Stimulated activated naive CD4-positive, alpha-beta T cell (primary cell): Measurements from ENCODE around the gene LIX1L.

Experiments
- DNase-seq, 6 experiments: peaks; one replicate each; lab custom pipeline; 2025; lab: John Stamatoyannopoulos, UW

LIX1L gene

DNA sequence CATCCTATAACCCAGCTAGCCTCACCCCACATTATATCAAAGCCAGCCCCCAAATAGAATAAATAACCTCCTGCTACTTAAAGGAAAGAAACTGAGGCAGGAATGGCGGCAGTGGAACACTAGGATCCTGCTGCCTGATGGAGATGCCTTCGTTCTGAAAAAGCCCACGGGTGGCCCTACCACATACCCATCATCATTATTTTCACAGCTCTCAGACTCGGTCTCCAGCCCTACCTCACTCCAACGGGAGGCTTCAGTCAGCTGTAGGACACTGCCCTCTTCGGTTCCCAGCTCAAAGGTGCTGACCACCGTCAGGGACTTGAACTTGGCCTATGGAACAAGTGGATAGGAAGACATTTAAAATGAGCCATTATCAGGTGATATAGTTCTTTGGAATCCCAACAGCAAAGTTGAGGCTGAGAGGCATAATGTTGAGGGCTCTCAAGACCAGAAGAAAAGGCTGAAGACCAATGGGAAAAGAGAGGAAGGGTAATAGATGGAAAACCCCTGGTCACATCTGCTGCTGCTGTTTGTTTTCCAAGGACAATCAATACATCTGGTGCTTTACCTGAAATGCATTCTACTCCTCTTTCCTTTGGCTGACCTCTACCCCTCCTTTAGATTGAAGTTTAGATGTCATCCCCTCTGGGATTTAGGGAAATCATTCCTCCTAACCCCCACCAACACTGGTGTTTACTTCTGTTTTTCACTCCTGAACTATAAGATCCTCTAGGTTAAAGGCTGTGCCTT lies 64.3 kb downstream of the LIX1L start:
- no peak for DNase-seq

DNA sequence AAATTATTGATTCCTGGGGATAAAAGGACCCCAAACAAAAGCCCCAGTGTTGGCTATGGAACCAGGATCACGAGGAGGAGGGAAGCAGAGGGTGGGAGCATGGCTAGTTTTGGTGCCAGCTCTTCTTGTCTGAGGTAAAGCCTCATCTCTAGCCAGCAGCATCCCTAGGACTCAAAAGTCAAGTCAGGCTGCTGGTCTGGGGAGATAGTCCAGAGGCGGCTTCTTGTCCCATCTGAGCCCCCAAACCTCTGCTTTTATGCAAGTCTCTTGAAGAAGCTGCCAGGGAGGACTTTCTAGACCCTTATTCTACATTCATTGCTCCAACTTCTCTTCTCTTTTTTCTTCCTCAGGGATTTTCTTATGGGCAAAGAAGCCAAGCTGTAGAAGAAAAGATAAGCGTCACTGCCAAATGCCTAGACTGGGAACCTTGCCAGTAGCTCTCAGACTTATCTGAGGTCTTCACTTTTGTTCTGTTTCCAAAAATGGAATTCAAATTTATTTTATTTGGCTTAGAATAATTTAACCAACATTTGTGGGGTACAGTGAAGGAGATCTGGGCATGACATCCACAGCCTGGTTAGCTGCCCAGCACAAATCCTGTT lies 65.2 kb downstream of the LIX1L start:
- no peak for DNase-seq

DNA sequence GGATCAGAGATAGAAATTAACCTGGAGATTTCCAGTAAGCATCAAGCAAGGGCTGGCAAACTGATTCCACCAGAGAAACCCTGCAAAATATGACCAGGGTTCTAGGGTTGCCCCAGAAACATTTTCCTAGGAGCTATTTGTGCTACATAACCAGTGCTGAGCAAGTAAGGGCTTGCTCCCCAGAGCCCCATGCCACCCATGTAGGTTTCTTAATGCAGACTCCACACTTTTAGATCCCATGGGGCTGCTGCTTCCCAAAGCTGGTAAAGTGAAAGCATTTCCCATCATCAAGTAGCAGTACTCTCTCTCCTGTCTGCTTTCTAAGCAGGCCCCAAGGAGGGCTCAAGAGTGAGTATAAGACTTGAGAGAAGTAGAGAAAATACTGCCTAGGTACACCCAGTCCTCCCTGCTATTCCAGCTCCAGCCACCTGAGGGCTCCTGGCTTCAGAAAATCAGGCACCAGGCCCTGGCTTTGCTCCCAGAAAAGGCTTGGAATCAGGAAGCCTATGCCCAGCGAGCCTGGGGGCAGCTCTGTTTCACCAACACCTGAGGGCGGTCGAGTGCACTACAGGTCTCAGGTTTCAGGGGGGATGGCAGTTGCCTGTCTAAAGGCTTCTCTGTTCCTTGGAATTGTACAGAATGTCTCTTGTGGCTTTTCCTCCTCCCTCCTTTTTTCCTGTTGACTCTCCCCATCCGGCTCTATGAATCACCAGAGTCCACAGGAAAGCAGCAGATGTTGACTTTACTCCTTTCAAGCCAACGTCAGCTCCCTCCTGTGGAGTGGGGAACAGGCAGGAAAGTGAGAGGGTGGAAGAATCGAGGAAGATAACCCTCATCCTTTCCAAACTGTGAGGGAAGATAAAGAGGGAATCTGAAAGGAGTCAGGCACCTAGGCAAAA lies 66.0 kb downstream of the LIX1L start:
- DNase-seq, result peak in 5 of 6 experiments; percentile 8 to 42 (median 30)

DNA sequence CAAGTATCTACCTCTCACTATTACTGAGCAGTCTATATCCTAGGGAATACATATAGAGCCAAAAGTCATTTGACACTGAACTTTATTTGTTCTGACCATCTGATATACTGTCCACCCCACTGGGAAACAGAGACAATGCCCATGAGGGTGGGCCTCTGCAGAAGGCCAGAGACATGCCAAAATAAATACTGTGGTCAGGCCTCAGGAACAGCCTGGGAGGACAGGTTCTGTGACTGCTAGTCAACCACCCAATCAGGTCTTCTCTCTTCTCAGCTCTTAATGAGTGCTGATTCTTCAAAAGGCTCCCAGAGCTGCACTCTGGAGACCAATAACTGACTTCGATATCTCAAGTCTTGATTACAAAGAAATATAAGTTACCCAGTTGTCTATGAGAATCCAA lies 66.7 kb downstream of the LIX1L start:
- DNase-seq, result no peak

DNA sequence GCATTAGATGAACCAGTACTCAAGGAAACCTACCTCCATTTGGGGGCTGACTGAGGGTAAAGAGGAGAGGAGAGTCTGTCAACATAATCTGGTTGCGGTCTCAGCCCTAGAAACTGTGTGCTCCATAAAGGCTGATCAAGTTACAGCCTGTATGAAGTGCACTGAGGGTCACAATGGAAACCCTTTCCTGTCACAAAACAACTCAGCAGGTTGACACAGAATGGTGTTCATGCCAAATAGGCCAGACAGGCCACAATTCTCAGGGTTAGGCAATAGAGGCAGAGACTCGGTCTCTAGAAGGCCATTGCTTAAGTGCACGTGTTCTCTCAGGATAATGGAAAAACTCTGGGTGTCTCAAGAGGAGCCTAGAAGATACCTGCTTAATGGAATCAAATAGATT lies 68.1 kb downstream of the LIX1L start:
- no peak for DNase-seq

DNA sequence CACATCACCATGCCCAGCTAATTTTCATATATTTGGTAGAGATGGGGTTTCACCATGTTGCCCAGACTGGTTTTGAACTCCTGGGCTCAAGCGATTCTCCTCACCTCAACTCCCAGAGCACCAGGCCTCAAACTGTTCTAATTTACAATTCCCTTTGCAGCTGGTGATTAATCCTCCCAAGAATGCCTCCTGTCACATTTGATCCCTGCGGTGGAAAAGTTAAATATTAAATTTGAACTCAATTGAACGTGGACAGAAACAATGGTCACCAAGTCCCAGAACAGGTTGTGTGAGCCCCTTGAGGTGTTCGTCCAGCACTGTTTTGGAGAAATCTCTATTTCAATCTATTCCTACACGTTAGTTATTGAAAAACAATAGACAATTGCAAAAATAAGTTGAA lies 70.2 kb downstream of the LIX1L start:
- no peak for DNase-seq

DNA sequence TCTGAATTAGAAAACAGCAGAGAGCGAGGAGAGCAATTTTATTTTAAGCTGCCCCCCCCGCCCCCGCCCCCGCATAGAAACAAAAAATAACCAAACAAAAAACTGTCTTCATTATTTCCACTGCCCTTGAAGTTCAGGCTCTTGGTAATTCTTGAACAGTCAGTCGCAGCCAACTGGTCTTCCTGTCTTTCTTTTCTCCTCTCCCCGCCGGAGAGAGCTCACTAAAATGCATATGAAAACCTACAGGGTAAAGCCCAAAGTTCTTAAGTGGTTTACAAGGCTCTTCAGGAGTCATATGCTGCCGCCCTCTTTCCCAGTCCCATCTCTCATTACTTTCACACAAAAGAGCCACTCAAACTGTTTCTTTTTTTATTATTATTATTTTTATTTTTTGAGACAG lies 71.0 kb downstream of the LIX1L start:
- no peak for DNase-seq

DNA sequence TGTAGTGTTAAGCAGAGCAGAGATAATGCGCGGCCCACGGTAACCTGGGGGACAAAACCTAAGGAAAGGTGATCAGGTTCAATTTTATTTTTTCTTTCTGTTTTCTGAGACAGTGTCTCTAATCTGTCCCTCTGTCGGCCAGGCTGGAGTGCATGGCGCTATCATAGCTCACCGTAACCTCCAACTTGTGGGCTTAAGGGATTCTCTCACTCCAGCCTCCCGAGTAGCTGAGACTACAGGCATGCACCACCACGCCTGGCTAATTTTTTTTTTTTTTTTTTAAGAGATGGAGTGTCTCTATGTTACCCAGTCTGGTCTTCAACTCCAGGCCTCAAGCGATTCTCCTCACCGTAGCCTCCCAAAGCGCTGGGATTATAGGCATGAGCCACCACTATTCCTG lies 71.4 kb downstream of the LIX1L start:
- no peak for DNase-seq

DNA sequence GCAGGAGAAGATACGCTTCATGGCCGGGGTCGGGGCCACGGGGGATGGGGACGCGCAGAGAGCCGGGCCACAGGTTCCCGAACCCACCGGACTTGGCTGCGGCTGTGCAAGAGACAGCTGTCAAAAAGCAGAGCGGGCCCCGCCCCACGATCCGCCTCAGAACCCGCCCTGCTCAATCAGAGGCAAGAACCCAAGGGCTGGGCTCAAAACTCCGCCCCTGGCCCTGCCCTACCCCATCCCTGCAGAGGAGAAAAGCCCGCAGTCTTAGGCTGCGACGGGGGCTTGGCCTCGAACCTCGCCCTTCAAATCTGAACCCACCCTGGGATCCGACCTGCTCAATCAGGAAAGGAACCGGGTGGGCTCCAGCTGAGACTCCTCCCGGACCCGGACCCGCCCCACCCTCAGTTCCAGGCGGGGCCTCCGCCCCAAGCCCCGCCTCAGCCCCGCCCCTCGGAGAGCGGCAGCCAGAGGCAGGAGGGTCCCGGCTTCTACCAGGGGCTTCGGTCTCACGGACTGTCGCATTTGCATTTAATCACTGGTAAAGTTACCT lies 72.0 kb downstream of the LIX1L start, which contains the start of gene ANKRD35:
ANKRD35 (minus strand) TSS at position 129 of the 550 bp plus-strand sequence; CDS start at position 21, 108 bp downstream.
- DNase-seq, result peak; percentile 73 to 93 (median 84)

DNA sequence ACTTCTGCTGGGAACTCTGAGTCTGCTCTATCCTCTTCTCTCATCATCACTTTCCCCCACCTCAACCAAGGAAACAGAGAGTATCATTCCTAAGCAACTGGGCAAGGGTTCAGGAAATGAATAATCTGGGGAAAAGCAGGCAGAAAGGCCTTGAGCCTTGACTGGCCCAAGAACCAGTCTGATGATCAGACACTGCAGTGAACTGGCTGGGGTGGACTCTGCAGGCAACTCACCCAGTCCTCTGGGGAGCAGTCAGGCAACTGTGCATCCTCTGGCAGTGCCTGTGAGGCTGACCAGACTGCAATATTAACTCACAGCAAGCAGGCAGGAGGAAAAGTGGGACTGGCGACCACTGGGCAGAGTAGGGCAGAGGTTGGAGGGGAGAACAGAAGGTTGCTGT lies 73.1 kb downstream of the LIX1L start:
- DNase-seq, result no peak
